OCI-LY7 (cell line): Measurements from ENCODE around the gene RBFOX1.

Experiments used
- EZH2phosphoT487 ChIP-seq: fragments of 200-600 bp; sonication (generic); IDR thresholded peaks from 2 replicates; pipeline ENCODE4 v1.6.1; 2018; ENCODE audit warnings: low read depth, borderline replicate concordance, mild to moderate bottlenecking, mixed run types, antibody characterized with exemption, low read length, moderate library complexity, mixed read lengths
- TF ChIP-seq, protein P1 (sequence below): fragments of 200-600 bp; sonication (generic); conservative IDR thresholded peaks from 2 replicates; pipeline ENCODE4 v1.5.1; 2014; ENCODE audit warnings: mild to moderate bottlenecking, antibody characterized with exemption, low read length, moderate library complexity, mixed read lengths

DNA sequence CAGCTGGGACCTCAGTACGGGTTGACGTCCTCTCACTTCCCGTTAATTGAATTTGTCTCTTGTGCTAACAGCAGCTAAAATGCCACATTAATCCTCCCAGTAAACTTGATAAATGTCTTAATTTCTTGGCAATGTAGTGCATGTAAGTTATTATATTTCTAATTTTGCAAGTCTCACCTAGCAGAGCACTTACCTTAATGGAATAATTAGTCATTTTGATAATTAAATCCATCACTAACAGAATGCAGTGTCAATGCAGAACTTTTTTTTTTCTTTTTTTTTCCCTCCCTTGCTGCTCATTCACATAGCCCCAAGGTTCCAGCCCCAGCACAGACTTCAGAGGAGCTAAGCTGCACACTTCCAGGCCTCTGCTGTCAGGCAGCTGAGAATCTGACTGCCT lies 376.5 kb downstream of the RBFOX1 start:
- TF ChIP-seq, protein P1, sequence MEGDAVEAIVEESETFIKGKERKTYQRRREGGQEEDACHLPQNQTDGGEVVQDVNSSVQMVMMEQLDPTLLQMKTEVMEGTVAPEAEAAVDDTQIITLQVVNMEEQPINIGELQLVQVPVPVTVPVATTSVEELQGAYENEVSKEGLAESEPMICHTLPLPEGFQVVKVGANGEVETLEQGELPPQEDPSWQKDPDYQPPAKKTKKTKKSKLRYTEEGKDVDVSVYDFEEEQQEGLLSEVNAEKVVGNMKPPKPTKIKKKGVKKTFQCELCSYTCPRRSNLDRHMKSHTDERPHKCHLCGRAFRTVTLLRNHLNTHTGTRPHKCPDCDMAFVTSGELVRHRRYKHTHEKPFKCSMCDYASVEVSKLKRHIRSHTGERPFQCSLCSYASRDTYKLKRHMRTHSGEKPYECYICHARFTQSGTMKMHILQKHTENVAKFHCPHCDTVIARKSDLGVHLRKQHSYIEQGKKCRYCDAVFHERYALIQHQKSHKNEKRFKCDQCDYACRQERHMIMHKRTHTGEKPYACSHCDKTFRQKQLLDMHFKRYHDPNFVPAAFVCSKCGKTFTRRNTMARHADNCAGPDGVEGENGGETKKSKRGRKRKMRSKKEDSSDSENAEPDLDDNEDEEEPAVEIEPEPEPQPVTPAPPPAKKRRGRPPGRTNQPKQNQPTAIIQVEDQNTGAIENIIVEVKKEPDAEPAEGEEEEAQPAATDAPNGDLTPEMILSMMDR: no peak
- TF ChIP-seq EZH2phosphoT487: no peak
